Neural cell (in vitro differentiated cells): ENCODE measurements around the gene ARRB1.
"Not testable (repeated sequence)": the region's sequence is repeated elsewhere in the genome, so short reads cannot be mapped to it uniquely, and the experiment has no call there.

Experiments used
- EP300 ChIP-seq: fragments of 450-650 bp; conservative IDR thresholded peaks from 2 replicates; pipeline ENCODE4 v1.6.1; 2014; ENCODE audit warnings: antibody characterized with exemption, mild to moderate bottlenecking, moderate library complexity; ENCODE audit not compliant: poor library complexity, severe bottlenecking
- EZH2 ChIP-seq: fragments of 200-600, 300-800 bp; shearing (Covaris generic), sonication (generic); IDR thresholded peaks from 2 replicates; pipeline ENCODE4 v1.6.1; 2014; ENCODE audit warnings: antibody characterized with exemption, low read length, borderline replicate concordance, mild to moderate bottlenecking; ENCODE audit not compliant: insufficient read depth, poor library complexity, severe bottlenecking
- POLR2AphosphoS5 ChIP-seq: IDR thresholded peaks from 2 replicates; pipeline ENCODE4 v1.6.1; 2012
- TF ChIP-seq, protein P1 (sequence below): fragments of 450-650 bp; IDR thresholded peaks from 2 replicates; pipeline ENCODE4 v1.5.1; 2014; ENCODE audit warnings: antibody characterized with exemption, mild to moderate bottlenecking, moderate library complexity; ENCODE audit not compliant: poor library complexity, severe bottlenecking

DNA sequence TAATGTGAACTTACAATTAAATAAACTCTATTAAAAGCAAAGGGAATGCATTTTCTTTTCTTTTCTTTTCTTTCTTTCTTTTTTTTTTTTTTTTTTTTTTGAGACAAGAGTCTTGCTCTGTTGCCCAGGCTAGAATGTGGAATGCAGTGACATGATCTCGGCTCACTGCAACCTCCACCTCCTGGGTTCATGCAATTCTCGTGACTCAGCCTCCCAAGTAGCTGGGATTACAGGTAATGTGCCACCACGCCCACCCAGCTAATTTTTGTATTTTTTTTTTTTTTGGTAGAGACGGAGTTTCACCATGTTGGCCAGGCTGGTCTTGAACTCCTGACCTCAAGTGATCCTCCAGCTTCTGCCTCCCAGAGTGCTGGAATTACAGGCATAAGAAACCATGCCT is 46.5 kb downstream of the ARRB1 start:
- TF ChIP-seq, protein P1, sequence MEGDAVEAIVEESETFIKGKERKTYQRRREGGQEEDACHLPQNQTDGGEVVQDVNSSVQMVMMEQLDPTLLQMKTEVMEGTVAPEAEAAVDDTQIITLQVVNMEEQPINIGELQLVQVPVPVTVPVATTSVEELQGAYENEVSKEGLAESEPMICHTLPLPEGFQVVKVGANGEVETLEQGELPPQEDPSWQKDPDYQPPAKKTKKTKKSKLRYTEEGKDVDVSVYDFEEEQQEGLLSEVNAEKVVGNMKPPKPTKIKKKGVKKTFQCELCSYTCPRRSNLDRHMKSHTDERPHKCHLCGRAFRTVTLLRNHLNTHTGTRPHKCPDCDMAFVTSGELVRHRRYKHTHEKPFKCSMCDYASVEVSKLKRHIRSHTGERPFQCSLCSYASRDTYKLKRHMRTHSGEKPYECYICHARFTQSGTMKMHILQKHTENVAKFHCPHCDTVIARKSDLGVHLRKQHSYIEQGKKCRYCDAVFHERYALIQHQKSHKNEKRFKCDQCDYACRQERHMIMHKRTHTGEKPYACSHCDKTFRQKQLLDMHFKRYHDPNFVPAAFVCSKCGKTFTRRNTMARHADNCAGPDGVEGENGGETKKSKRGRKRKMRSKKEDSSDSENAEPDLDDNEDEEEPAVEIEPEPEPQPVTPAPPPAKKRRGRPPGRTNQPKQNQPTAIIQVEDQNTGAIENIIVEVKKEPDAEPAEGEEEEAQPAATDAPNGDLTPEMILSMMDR, result not testable (repeated sequence)
- not testable (repeated sequence) for TF ChIP-seq EZH2, POLR2AphosphoS5, EP300
